Activated T-cell treated with anti-CD3 and anti-CD28 coated beads, Interleukin-2, amount 50 U/mL, for 4 hours (primary cell): ENCODE data around the gene AP2M1. TPM values are rescaled to one million over a fixed set of nuclear protein-coding genes. Genes with fewer than 3 reads are reported as not detected.

Experiments used
- ATAC-seq, 2 donors: fragments of 200-7000 bp; cut with Tn5 transposase; one replicate each; pipeline ENCODE4 v1.10.0; 2021
- DNase-seq: peaks from one replicate; pipeline ENCODE4 v3.0.0-alpha.2; 2020
- H3K27me3 Mint-ChIP-seq: one replicate; pipeline ENCODE4 v1.8.0; 2021; ENCODE audit warnings: low read depth, mixed read lengths
- H3K36me3 Mint-ChIP-seq: one replicate; pipeline ENCODE4 v1.8.0; 2022; ENCODE audit warnings: mixed read lengths; ENCODE audit not compliant: insufficient read depth
- H3K4me1 Mint-ChIP-seq: one replicate; pipeline ENCODE4 v1.8.0; 2021; ENCODE audit warnings: low read depth, mixed read lengths
- H3K4me3 Mint-ChIP-seq: one replicate; pipeline ENCODE4 v1.8.0; 2021; ENCODE audit warnings: mild to moderate bottlenecking, moderate library complexity, mixed read lengths
- H3K9me3 Mint-ChIP-seq: one replicate; pipeline ENCODE4 v1.8.0; 2021; ENCODE audit warnings: mixed read lengths
- total RNA-seq, 3 donors: library from RNA; stranded (reverse); gene quantifications; one replicate each; pipeline ENCODE4 v1.2.1, GENCODE V29; 2021

Gene AP2M1
- total RNA-seq, 3 donors from 2014 or later, result 242 to 255 (median 251) TPM

DNA sequence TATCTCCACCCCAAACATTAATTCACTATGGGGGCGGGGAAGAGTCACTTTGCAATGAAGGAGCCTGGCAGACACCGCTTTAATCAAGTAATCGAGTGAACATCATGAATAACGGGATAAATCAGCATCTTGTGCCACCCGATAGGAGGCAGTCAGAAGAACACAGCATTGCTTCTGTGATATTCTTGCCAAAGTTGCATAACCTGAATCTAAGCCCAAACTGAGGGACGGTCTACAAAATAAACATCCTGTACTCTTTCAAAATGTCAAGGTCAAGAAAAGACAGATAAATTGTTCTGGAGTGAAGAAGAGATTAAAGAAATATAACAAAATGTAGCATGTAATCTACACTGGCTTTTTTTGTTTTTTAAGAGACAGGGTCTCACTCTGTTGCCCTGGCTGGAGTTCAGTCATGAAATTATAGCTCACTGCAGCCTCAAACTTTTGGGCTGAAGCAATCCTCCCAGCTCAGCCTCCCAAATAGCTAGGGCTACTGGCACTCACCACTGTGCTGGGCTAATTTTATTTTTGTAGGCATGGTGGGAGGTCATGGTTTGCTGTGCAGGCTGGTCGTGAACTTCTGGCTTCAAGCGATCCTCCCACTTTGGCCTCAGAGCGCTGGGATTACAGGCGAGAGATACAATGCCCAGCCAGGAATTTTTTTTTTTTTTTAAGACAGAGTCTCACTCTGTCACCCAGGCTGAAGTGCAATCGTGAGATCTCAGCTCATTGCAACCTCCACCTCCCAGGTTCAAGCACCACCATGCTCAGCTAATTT, 34.7 kb downstream of the AP2M1 start:
- no peaks in the 10 kb centered on the region for H3K36me3 Mint-ChIP-seq
- no peak for ATAC-seq
- no peaks in the 10 kb centered on the region for H3K4me1 Mint-ChIP-seq
- DNase-seq, result no peak
- H3K4me3 Mint-ChIP-seq, result no peak overlapping the region
- no peaks in the 10 kb centered on the region for H3K9me3 Mint-ChIP-seq
- peaks cover 18% of the 10 kb centered on the region for H3K27me3 Mint-ChIP-seq

GRCh38 chr3:184211297-184211696, 36.6 kb downstream of the AP2M1 start:
- ATAC-seq (no peak), DNase-seq (no peak)
- no peaks in the 10 kb centered on the region for H3K9me3 Mint-ChIP-seq
- peaks cover 10% of the 10 kb centered on the region for H3K27me3 Mint-ChIP-seq
- H3K36me3 Mint-ChIP-seq, result no peaks in the 10 kb centered on the region
- no peak overlapping the region for H3K4me3 Mint-ChIP-seq
- H3K4me1 Mint-ChIP-seq, result no peaks in the 10 kb centered on the region

DNA sequence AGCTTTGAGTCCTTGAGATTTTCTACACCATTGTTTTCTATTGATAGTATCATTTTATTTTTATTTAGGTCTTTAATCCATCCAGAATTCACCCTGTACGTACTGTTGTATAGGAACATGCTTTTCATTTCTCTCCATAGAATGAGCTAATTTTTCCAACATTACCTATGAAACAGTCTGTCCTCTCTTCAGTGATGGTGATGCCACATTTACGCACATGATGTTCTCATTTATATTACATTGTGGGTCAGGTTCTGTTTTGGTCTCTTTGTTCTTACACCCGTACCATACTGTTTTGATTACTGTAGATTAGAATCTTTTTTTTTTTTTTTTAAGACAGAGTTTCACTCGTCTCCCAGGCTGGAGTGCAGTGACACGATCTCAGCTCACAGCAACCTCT, 37.1 kb downstream of the AP2M1 start:
- H3K4me3 Mint-ChIP-seq, result no peak overlapping the region
- H3K4me1 Mint-ChIP-seq, result no peaks in the 10 kb centered on the region
- H3K9me3 Mint-ChIP-seq, result no peaks in the 10 kb centered on the region
- ATAC-seq, result no peak
- DNase-seq, result no peak
- no peaks in the 10 kb centered on the region for H3K36me3 Mint-ChIP-seq
- H3K27me3 Mint-ChIP-seq, result peaks cover 7% of the 10 kb centered on the region

GRCh38 chr3:184218814-184219213, 44.2 kb downstream of the AP2M1 start:
- H3K27me3 Mint-ChIP-seq, result peaks cover 13% of the 10 kb centered on the region
- no peak for ATAC-seq

GRCh38 chr3:184222521-184222920, 47.9 kb downstream of the AP2M1 start:
- no peaks in the 10 kb centered on the region for H3K36me3 Mint-ChIP-seq
- H3K9me3 Mint-ChIP-seq, result no peaks in the 10 kb centered on the region
- no peak for DNase-seq
- peaks cover 29% of the 10 kb centered on the region for H3K27me3 Mint-ChIP-seq
- ATAC-seq, result no peak
- peaks cover 2% of the 10 kb centered on the region for H3K4me1 Mint-ChIP-seq
- no peak overlapping the region for H3K4me3 Mint-ChIP-seq

More at GRCh38 chr3:184218814-184219213, 44.2 kb downstream of the AP2M1 start:
- no peaks in the 10 kb centered on the region for H3K9me3 Mint-ChIP-seq
- no peaks in the 10 kb centered on the region for H3K36me3 Mint-ChIP-seq
- no peaks in the 10 kb centered on the region for H3K4me1 Mint-ChIP-seq
- H3K4me3 Mint-ChIP-seq, result no peak overlapping the region
- DNase-seq, result no peak

DNA sequence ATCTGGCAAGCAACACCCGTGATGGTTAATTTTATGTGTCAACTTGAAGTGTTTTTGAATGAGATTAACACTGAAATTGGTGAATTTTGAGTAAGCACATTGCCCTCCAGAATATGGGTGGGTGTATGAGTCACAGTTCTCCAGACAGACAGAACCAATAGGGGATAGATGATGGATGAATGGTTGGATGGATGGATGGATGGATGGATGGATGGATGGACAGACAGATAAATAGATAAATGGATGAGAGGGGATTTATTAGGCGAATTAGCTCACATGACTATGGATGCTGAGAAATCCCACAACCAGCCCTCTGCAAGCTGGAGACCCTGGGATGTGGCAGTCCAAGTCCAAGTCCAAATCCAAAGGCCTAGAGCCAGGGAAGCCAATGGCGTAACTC, 49.3 kb downstream of the AP2M1 start:
- DNase-seq (no peak), ATAC-seq (no peak)
- Mint-ChIP-seq H3K4me3 (no peak overlapping the region), H3K27me3 (peaks cover 35% of the 10 kb centered on the region), H3K9me3 (no peaks in the 10 kb centered on the region), H3K36me3 (no peaks in the 10 kb centered on the region), H3K4me1 (peaks cover 2% of the 10 kb centered on the region)

DNA sequence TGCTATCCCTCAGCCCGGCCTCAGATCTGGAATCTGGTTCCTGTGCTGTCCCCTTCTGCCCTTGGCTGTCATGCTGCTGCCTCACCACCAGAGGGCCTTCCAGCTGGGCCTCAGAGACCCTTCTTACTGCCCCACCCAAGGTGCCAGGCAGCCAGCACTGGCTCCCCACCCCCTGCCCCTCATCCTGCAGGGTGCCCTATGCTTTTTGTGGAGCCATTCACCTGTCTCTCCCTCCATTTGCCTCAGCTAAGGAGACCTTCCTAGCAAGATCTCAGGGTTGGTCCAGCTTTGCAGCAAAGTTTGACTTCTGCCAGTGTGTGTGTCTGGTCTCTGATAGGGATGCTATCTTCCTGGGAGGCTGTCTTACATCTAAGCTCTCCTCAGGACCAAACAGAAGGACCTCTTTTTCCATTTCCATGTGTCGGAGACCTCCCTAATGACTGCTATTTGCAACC, 52.9 kb downstream of the AP2M1 start:
- Mint-ChIP-seq H3K27me3 (peaks cover 48% of the 10 kb centered on the region), H3K4me1 (peaks cover 9% of the 10 kb centered on the region), H3K36me3 (no peaks in the 10 kb centered on the region), H3K9me3 (no peaks in the 10 kb centered on the region), H3K4me3 (no peak overlapping the region)
- ATAC-seq (peak; percentile 20 to 29), DNase-seq (peak; percentile 51)

DNA sequence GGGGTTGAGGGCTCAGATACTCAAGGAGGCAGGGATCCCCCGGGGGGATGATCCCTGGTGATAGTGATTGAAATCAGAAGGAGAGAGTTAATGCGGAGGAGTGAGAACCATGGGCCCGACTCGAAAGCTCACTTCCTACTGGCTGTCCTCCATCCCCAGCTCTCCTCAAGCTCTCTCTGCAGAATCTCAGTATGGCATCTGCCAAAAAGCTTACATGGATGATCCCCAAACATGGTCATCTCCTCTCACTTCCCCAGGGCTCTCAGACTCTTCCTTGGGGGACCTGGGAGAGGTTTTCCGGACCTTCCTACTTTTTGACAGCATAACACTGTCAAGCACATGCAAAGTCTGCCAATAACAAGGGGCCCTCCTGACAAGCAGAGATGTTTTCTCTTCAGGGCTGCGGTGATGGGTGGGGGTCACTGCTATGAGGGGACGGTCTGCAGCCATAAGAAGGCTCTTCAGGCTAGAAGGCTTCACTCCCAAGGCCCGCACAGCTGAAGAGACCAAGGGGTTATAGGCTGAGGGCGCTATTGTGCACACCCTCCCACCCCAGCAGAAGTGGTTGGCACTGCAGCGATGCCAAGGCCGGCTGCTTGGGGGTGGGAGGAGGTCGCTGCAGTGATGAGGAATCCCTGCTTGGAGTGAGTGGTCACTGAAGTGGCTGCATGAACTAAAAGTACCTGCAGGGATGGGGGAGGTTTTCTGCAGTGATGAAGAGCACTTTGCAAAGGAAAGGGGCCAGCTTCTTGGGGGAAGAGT, 53.9 kb downstream of the AP2M1 start:
- Mint-ChIP-seq H3K4me1 (peaks cover 9% of the 10 kb centered on the region), H3K9me3 (no peaks in the 10 kb centered on the region), H3K27me3 (peaks cover 53% of the 10 kb centered on the region), H3K36me3 (no peaks in the 10 kb centered on the region), H3K4me3 (peak overlapping the region; percentile 43)
- DNase-seq, result no peak
- ATAC-seq, result no peak

- Mint-ChIP-seq H3K4me1 (peaks cover 9% of the 10 kb centered on the region), H3K4me3 (peak within 1 kb of the TSS; percentile 62), H3K9me3 (no peaks in the 10 kb centered on the region), H3K27me3 (peaks cover 55% of the 10 kb centered on the region), H3K36me3 (no peaks in the 10 kb centered on the region)
- DNase-seq (peak; percentile 65), ATAC-seq (peak; percentile 96)
These were observed 54.9 kb downstream of the AP2M1 start, which contains the start of gene VWA5B2 for GRCh38 chr3:184229394-184230080. VWA5B2 (plus strand) TSS chr3:184229585; CDS start chr3:184230529, 944 bp downstream.

DNA sequence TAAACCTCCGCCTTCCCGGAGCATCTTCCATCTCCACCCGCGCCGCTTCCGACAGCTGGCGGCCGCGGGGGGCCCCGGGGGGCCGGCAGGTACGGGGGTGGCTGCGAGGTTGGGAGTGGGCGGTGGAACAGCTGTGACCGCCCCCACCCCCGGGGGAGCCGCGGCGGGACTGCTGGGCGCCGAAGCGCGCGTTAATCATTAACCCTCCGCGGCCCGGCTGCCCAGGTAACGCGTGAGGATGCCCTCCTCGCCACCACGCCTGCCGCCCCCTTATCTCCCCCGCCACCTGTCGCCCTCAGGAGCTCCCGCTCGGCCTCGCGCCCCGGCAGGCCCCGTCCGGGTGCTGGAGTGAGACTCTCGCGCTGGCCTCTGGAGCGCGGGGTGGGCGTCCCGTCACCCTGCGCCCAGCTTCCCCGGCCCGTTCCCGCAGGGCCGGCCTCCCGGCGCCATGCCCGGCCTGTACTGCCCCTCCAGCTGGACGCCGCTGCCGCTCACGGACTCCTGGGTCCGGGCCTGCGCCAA, 55.5 kb downstream of the AP2M1 start:
- no peaks in the 10 kb centered on the region for H3K9me3 Mint-ChIP-seq
- H3K4me3 Mint-ChIP-seq, result no peak overlapping the region
- ATAC-seq, result no peak
- no peak for DNase-seq
- peaks cover 9% of the 10 kb centered on the region for H3K4me1 Mint-ChIP-seq
- H3K27me3 Mint-ChIP-seq, result peaks cover 53% of the 10 kb centered on the region
- no peaks in the 10 kb centered on the region for H3K36me3 Mint-ChIP-seq

DNA sequence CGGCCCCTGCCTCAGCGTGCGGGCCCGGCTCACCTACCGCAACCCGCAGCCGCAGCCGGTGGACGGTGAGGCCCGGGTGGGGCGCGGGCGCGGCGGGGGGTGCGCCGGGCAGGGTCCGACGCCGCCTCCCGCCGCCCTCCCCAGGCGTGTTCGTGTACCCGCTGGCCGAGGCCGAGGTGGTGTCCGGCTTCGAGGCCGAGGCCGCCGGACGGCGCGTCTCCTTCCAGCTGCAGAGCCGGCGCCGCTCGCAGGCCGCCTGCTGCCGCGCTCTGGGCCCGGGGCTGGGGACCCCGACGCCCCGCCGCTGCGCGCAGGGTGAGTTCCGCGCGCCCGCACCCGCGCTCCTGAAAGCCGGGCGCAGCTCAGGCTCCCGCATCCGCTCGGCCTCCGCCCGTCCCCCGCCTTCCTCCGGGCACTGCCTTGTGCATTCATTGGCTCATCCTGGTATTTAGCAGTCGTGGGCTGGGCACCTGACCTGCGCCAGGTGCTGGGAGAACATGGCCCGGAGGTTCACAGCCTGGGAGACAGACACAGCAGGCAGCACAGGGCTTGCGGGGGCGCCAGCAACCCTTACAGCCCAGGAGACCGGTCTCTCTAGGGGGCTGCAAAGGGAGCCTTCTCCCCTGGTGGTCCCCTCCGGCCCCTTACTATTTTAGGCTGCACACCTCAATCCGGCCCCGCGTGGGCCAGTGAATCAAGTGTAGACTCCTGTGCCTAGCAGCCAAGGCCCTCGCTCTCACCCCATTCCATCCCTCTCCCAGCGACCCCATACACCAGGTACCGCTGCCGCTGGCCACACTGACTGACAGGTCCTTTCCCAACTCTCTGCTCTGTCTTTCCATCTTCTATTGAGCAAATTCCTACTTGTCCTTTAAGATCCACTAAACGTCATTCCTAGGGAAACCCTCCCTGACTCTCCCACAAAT, 56.2 kb downstream of the AP2M1 start:
- H3K36me3 Mint-ChIP-seq, result no peaks in the 10 kb centered on the region
- DNase-seq (no peak), ATAC-seq (no peak)
- H3K4me3 Mint-ChIP-seq, result peak overlapping the region; percentile 73
- peaks cover 49% of the 10 kb centered on the region for H3K27me3 Mint-ChIP-seq
- no peaks in the 10 kb centered on the region for H3K9me3 Mint-ChIP-seq
- H3K4me1 Mint-ChIP-seq, result peaks cover 9% of the 10 kb centered on the region

- no peaks in the 10 kb centered on the region for H3K9me3 Mint-ChIP-seq
- peak overlapping the region; percentile 73 for H3K4me3 Mint-ChIP-seq
- DNase-seq (no peak), ATAC-seq (no peak)
- H3K36me3 Mint-ChIP-seq, result no peaks in the 10 kb centered on the region
- H3K4me1 Mint-ChIP-seq, result peaks cover 9% of the 10 kb centered on the region
- peaks cover 44% of the 10 kb centered on the region for H3K27me3 Mint-ChIP-seq
These were observed 57.0 kb downstream of the AP2M1 start for GRCh38 chr3:184231671-184232070.

DNA sequence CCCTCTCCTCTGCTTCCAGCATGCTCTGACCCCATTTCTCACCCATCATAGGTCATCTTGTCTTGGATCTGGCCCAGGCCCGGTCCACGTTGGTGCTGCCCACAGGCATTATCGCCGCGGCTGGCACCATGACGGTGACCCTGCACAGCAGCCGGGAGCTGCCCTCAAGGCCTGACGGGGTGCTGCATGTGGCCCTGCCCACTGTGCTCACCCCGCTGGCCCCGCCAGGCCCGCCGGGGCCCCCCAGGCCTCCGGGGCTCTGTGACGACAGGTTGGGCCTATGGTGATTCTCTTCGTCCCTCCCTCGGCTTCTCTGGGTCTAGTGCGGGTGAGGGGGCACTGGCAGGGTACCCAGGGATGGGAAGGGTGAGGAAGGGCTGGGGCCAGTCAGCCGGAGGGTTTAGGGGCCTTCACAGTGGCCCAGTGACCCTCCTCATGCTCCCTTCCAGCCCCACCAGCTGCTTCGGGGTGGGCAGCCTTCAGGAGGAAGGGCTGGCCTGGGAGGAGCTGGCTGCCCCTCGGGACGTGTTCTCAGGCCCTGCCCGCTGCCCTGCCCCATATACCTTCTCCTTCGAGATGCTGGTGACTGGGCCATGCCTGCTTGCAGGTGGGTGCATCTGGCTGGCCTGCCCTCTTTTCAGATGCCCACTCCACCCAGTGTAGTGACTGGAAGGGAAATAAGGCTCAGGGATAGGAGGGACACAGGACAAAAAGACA, 58.6 kb downstream of the AP2M1 start:
- peaks cover 8% of the 10 kb centered on the region for H3K4me1 Mint-ChIP-seq
- no peak overlapping the region for H3K4me3 Mint-ChIP-seq
- H3K36me3 Mint-ChIP-seq, result no peaks in the 10 kb centered on the region
- H3K27me3 Mint-ChIP-seq, result peaks cover 36% of the 10 kb centered on the region
- H3K9me3 Mint-ChIP-seq, result no peaks in the 10 kb centered on the region
- ATAC-seq (no peak), DNase-seq (no peak)
